NCI-H1694 (cell line): ENCODE results near the gene UBE3B.

Experiments used
- DNase-seq: peaks from one replicate; lab custom pipeline; 2025; lab: John Stamatoyannopoulos, UW

UBE3B gene

DNA sequence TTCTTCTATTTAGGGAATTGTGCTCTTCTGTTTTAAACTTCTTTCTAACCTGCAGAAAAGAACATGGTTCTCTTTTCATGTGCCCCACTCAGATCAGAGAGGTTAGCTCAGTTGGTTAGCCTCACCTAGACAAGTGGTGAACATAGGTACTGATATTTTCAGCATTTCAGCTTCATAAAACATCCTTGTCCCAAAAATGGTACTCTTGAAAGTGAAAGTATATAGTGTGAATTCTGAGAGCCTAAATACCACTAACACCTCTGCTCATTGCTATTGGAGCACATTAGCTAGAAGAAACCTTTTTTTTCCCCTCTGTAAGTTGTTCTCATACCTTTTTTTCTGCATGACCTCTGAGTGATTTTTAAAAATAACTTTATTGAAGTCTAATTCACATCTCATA lies 17.6 kb downstream of the UBE3B start:
- DNase-seq: no peak

DNA sequence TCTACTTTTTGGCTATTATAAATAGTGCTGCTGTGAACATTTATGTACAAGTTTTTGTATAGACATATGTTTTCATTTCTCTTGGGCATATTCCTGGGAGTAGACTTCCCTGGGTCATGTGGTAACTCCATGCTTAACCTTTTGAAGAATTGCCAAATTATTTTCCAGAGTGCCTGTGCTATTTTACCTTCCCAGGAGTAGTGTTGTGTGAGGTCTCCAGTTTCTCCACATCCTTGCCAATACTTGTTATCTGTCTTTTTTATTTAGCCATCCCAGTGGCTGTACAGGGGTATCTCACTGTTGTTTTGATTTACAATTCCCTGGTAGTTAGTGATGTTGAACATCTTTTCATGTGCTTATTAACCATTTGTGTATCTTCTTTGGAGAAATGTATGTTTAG lies 18.9 kb downstream of the UBE3B start:
- no peak for DNase-seq

- DNase-seq: no peak
Observed at GRCh38 chr12:109497675-109498074, 20.2 kb downstream of the UBE3B start.

GRCh38 chr12:109500406-109501185 lies 23.2 kb downstream of the UBE3B start:
- no peak for DNase-seq

DNA sequence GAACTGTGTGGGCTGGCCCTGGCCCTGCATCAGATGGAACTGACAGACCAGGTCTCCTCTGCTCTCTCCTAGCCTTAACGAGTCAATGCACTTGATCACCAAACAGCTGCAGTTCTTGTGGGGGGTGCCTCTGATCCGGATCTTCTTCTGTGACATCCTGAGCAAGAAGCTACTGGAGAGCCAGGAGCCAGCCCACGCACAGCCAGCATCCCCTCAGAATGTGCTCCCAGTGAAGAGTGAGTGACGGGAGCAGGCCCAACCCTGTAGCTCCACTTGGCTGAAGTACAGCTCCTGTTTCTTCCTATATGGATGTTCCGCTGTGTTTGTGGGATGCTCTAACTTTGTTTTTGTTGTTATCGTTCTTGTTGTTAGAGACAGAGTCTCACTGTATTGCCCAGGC lies 23.9 kb downstream of the UBE3B start:
- DNase-seq: no peak

DNA sequence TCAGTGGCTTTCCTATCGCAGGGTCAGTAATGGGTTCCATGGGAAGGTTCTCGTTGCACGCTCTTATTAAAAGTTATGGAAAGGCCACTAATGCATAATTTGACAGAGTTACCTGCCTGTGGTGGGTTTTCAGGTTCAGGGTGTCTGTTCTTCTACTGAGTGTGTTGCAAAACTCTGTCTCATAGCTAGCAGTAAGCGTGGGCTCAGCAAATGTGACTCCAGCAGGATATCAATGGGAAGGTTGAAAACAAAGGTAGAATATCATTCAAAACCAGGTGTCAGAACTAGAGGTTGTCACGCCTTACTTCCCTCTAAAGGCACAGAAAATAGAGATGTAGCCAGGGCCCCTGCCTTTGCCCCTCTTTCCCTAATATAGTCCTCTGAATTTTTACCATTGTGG lies 24.9 kb downstream of the UBE3B start:
- DNase-seq: no peak

GRCh38 chr12:109503611-109504010 lies 26.2 kb downstream of the UBE3B start:
- DNase-seq: no peak

- DNase-seq: no peak
Observed at GRCh38 chr12:109504068-109504467, 26.6 kb downstream of the UBE3B start.

DNA sequence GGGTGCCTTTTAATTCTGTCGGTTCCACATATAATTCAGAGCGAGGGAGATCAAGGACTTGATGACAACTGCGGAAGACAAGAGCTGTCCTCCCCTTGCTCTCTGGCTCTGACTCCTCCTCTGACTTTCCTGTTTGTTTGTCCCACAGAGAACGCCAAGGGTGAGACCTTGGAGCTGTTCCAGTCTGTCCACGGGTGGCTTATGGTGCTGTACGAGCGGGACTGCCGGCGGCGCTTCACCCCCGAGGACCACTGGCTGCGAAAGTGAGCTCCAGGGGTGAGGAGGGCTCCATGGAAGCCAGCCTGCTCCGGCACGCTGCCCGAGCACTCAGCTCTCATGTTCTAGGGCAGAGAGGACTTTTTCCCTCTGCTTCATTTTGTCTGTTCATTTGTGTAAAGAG lies 32.8 kb downstream of the UBE3B start:
- no peak for DNase-seq

DNA sequence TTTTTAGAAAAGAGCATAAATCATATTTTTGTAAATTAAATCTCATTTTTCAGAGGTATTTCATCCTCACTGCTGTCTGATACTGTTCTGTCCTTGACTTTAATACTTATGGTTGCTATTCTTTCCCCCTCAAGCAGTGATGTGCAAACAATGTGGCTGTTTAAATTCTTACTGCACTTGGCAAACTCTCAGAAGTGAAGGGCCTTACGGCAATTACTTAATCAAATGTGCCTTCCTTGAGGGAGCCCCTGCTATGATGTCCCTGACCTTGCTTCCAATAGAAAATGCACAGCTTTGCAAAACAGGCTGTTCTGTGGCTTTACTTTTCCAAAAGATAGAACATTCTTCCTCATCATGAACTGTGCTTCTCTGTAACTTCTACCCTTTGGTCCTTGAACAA lies 35.2 kb downstream of the UBE3B start:
- no peak for DNase-seq

DNA sequence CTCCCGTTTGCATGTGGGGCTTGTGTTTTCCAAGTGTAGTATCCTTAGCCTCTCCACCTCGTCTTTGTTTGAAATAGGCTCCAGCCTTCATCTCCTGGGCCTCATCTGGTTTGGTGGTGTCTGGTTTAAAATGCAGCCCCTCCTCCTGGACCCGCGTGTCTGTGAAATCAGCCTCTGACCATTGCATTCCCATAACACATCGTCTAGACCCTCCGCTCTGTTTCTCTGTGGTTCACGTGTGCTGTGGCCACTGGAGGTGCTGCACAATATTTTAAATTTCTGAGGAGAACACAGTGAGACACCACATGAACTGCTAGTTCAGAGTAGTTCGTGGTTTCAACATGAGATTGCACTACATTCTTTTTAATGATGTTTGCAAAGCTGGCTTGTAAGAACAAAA lies 35.6 kb downstream of the UBE3B start:
- DNase-seq: no peak

DNA sequence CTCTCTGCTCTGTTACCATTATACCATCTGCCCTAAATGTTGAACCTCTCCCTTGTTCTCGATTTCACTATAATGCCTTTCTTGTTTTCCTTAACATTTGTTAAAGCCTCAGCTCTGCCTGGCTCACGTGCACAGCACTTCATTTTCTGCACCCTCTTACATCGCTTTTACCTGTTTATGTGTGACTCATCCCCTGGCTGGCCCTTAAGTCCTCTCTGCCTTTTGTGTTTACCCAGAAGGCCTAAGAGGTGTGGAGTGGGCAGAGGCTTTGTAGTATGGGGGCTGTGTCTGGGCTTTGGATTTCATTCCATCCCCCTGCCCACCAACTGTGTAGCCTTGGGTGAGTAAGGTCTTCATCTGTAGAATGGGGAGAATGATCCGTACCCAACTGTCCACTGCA lies 36.5 kb downstream of the UBE3B start:
- DNase-seq: no peak

DNA sequence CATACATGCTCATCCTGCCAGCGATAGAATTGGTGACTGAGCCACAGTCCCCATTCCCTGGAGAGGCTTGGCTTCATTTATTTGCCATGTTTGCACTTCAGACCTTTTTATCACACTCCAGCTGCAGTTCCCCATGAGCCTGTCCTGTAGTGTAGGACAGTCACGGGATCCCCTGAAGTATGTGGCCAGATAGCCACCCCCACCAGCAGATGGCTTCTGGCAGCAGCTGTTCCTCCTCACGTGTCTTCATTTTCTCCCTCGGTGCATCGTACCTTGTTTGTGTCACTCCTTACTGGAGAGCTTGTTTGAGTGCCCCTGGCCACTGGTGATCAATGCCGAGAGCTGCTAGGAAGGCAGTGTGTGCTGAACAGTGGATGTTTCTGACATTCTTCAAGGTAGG lies 40.2 kb downstream of the UBE3B start:
- DNase-seq: no peak

- peak; percentile 77 for DNase-seq
Observed at GRCh38 chr12:109518820-109519665, 41.6 kb downstream of the UBE3B start.

DNA sequence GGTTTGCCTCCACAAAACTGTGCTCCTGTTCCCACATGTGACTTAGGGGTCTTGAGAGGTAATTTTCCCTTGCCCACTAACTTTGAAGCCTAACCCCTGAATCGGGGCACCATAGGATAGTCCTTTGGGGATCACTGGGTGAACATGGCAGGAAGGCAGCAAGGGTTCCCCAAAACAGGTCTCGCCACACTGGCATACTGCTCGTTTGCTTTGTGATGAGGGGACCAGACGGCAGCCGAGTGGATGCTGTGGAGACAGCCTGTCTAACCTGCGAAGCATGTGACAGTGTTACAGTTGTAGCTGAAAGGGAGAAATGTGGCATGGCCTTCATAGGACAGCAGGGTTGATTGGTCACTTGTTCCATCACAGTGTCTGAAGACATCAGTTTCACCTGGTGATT lies 42.4 kb downstream of the UBE3B start:
- DNase-seq: no peak

DNA sequence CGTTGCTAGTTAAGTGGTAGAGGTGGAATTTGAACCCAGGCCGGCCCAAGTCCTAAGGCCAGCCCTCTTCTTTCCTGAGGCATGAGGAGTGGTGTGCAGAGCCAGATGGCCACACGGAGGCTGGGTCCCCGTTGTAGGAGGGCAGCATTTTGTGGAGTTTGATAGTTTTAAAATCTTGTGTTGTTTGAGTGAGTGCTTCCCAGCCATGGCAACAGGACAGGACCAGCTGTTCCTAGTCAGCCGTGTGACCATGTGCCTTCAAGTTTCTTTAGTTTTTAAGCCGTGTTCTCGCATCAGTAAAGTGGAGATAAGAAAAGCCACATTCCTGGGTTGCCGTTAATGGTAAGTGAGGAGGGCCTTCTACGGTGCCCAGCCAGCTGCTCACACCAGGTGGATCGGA lies 44.4 kb downstream of the UBE3B start:
- no peak for DNase-seq

DNA sequence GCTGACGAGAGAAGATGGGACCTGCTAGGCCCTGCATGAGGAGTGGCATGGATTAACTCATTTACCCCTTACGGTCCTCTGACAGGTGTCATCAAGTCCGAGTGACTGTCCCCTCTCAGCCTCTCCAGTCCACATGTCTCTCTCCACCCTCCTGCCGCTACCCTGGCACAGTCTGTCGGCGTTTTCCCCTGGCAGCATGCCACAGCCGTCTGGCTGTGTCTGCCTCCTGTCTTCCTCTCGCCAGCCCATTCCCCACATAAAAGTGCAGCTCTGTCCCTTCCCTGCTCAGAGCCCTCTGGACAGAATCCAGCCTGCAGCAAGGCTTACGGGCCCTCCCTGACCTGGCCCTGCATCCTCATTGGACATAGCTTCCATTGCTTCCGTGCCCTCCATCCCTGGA lies 45.6 kb downstream of the UBE3B start:
- DNase-seq: peak; percentile 81

- no peak for DNase-seq
Observed at GRCh38 chr12:109523504-109523903, 46.1 kb downstream of the UBE3B start.

GRCh38 chr12:109524466-109525278 lies 47.2 kb downstream of the UBE3B start:
- no peak for DNase-seq

DNA sequence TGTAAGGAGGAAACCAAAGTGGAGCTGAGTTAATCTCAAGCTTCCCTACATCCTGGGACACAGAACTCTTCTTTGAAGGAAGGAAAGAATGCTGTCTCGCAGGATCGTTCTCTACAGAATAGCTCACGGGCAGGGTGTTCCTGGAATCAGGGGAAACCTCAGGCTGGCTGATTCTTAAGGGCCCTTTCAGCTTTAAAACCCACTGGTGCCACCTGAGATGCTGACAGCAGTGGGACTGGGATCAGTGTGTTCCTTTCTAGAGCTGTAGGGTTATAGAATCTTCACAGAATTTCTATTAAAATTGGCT lies 47.8 kb downstream of the UBE3B start:
- no peak for DNase-seq

DNA sequence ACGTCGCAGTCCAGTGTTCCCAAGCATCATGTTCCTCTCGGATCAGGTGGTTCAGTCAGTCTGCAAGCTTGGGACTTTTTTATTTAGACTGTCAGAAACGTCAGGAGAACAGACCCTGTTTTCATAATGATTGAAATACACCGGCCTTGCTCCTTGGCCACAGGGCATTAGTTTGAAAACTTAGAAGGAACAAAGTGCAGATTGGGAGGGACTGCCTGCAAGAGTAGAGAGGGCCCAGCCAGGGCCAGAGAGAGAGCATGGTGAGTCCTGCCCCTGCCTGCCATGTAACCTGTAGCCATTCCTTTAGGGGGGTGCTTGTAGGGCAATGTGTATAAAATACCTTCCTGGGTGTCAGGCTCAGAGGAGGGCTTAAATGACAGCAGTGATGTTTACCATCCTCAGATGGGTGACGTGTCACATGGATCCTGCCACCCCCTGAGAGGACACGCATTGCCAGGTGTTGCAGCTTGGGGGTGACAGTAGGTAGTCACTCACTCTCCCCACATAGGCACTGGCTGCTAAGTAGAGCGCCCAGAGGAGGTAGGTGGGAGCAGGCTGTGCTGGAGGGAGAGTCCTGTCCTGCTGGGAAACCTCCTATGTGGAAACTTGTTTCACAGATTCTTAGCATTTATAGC lies 50.2 kb downstream of the UBE3B start:
- DNase-seq: no peak
